Stimulated activated CD4-positive, alpha-beta T cell treated with anti-CD3 and anti-CD28 coated beads, Interleukin-2, amount 100 ng/mL, for 4 hours (primary cell): ENCODE data around the gene PM20D2.

Source experiments
- DNase-seq: peaks from one replicate; pipeline ENCODE4 v3.0.0-alpha.2; 2020; ENCODE audit warnings: low read depth

The PM20D2 gene

DNA sequence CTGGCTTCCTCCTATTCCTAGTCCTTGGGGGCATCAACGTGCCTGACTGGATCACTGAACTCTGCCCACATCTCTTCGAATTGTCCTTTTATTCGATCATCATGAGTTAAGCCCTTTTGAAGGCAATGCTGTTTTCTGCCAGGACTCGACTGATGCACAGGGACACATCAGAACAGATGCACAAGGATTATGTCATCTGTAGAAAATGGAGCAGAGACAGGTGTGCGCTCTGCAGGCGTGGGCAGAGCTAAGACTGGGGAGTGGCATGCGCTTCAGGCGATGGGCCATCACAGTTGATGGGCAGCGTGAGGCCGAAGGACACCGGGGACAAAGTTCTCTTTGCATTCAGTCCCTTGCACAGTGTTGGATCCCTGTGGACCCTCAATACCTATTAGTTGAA lies 58.2 kb downstream of the PM20D2 start:
- no peak for DNase-seq

DNA sequence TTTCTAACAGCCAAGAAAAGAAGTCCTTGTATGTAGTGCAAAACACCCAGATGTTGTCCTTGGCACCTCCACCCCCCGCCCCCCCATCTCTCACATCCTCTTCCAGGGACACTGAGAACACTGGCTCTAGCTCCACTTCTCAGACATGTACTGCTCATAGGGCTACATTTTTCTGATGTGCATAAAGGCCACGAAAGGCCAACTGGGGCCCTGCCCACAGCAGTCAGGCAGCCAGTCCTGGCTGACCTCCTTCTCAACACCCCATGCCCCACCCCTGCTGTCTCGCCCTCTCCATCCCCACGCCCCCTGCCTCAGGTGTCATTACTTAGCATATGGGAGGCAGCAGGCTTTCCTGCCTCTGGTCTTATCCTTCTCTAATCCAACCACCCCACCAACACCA lies 60.0 kb downstream of the PM20D2 start:
- DNase-seq = no peak

DNA sequence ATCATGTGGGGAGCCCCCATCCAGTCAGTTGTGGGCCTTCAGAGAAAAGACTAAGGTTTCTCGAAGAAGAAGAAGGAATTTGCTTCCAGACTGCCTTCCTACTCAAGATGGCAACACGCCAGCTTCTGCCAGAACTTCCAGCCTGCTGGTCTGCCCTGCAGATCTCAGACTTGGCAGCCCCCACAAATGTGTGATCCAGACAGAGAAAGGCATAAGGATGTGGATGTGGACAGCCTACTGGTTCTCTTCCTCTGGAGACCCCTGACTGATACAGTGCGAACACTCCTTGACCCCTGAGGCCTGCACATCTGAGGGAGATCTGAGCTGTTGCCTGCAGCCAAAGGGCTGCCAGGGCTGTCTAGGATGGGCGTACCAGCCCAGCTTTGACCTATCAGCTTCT lies 62.7 kb downstream of the PM20D2 start:
- DNase-seq = no peak

DNA sequence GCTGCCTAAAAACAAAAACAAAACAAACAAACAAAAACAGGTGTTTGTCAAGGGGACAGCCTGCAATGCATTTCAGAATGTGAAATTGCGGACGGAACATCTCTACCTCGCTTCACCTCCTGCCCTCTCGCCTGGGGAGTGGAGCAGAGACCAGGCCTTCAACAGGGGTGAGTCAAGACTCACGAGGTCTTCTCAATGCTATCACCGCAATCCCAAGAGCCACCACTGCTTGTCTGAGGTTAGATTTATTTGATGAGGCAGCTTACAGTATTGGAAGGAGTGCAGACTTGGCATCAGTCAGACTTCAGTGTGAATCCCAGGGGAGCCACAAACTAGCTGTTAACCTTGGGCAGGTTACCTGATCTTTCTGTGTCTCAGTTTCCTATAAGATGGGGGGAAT lies 63.6 kb downstream of the PM20D2 start:
- no peak for DNase-seq

DNA sequence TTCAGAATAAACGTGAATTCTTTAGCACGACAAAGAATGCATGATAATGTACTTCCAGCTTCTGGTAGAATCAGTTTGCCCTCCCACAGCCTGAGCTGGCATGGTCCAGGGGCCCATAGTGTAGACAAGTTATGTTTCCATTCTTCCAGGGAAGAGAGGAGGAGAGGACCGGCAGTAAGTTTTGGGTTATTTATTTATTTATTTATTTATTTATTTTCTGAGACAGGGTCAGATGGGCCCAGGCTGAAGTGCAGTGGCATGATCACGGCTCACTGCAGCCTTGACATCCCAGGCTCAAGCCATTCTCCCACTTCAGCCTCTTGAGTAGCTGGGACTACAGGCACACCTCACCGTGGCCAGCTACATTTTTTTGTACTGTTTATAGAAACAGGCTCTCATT lies 66.6 kb downstream of the PM20D2 start:
- DNase-seq = no peak

DNA sequence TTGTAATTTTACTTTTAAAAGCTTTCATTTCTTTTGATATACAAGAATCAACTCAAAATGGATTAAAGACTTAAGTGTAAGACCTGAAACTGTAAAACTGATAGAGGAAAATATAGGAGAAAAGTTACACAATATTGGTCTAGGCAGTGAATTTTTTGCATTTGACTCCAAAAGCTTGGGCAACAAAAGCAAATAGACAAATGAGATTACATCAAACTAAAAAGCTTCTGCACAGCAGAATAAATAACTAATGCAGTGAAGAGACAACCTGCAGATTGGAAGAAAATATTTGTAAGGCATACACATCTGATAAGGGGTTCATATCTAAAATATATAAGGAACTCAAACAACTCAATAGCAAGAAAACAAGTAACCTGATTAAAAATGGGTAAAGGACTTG lies 68.3 kb downstream of the PM20D2 start:
- DNase-seq = no peak
